ENCODE results near the gene SLC16A3. TPM values are rescaled to one million over a fixed set of nuclear protein-coding genes. Genes with fewer than 3 reads are reported as not detected.

The SLC16A3 gene
- total and polyA plus RNA-seq, 2 of the 4 experiments (the other 2 are of a cell fraction): 49.1 to 181 TPM

- TF ChIP-seq, protein P1, sequence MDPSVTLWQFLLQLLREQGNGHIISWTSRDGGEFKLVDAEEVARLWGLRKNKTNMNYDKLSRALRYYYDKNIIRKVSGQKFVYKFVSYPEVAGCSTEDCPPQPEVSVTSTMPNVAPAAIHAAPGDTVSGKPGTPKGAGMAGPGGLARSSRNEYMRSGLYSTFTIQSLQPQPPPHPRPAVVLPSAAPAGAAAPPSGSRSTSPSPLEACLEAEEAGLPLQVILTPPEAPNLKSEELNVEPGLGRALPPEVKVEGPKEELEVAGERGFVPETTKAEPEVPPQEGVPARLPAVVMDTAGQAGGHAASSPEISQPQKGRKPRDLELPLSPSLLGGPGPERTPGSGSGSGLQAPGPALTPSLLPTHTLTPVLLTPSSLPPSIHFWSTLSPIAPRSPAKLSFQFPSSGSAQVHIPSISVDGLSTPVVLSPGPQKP (IDR thresholded peaks at IDR 0.05; ENCODE audit: borderline replicate concordance, low read depth, low read length): no peak
- TF ChIP-seq MAZ (IDR thresholded peaks at IDR 0.05; ENCODE audit: borderline replicate concordance, low read depth, low read length) (no peak), MAFK (IDR thresholded peaks at IDR 0.05; ENCODE audit: low read depth, low read length) (no peak)
Observed at GRCh38 chr17:82201498-82201910, 27.3 kb upstream of the SLC16A3 start (continued).

DNA sequence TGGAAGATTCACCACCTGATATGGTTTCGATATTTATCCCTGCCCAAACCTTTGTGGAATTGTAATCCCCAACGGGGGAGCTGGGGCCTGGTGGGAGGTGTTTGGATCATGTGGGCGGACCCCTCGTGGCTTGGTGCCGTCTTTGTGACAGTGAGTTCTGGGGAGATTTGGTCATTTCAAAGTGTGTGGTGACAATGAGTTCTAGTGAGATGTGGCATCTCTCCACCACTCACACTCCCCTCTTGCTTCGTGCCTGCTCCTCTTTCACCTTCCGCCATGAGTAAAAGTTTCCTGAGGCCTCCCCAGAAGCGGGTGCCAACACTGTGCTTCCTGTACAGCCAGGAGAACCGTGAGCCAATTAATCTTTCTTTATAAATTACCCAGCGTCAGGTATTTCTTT, 25.9 kb upstream of the SLC16A3 start:
- H3K56ac ChIP-seq (ENCODE audit: extremely low read depth, insufficient read depth, low read length): no peak overlapping the region
- DNase-seq: no peak
- H3K36me3 ChIP-seq (ENCODE audit: control insufficient read depth, insufficient read depth, low read length): peaks cover 11% of the 10 kb centered on the region
- peaks cover 18% of the 10 kb centered on the region for H4K20me1 ChIP-seq (ENCODE audit: insufficient read depth, low read length)
- H4K8ac ChIP-seq (ENCODE audit: low read depth in 2 of 2, low read length in 2 of 2): no peak overlapping the region
- POLR2A ChIA-PET (ENCODE audit: unreplicated experiment): no interaction called here
- ATAC-seq (ENCODE audit: low read depth): no peak
- peaks cover 9% of the 10 kb centered on the region for H3K9me1 ChIP-seq (ENCODE audit: insufficient read depth, low read length)
- H2AFZ ChIP-seq (replicated peaks; ENCODE audit: low read length, poor library complexity): no peak overlapping the region
- H2AK9ac ChIP-seq (replicated peaks; ENCODE audit: low read depth, low read length, poor library complexity): no peak overlapping the region
- H2BK120ac ChIP-seq (ENCODE audit: low read depth, low read length): no peak overlapping the region
- peaks cover 11% of the 10 kb centered on the region for H3K4me1 ChIP-seq (ENCODE audit: control insufficient read depth, insufficient read depth, low read length)
- H2BK5ac ChIP-seq (ENCODE audit: low read depth, low read length, poor library complexity, severe bottlenecking): no peak overlapping the region
- H3K4me2 ChIP-seq (ENCODE audit: low read depth, low read length): no peak overlapping the region
- no peak for TF ChIP-seq MAZ (IDR thresholded peaks at IDR 0.05; ENCODE audit: borderline replicate concordance, low read depth, low read length)
- WGBS, 2 experiments (ENCODE audit: extremely low coverage in 2 of 2, insufficient read length in 1 of 2): no CpG with 5 or more reads among the region's 10 CpGs
- no peak overlapping the region for H2BK15ac ChIP-seq (ENCODE audit: low read depth, low read length)
- H2BK20ac ChIP-seq (ENCODE audit: low read depth, low read length): no peak overlapping the region
- no peak overlapping the region for H3K14ac ChIP-seq (replicated peaks; ENCODE audit: low read depth, low read length)
- intact Hi-C loops (cut with micrococcal nuclease): no loop called here
- BruUV-seq (replicated peaks): no TSS peak
- H3K9me3 ChIP-seq (ENCODE audit: control insufficient read depth, insufficient read depth, low read length): no peaks in the 10 kb centered on the region
- H3K4ac ChIP-seq (ENCODE audit: low read depth, low read length): no peak overlapping the region
- no peak overlapping the region for H3K9ac ChIP-seq (ENCODE audit: low read depth, low read length)
- no peak overlapping the region for H4K91ac ChIP-seq (ENCODE audit: insufficient read depth, low read depth, low read length)
- in situ Hi-C loops (cut with MboI; ENCODE audit: low sequenced_read_pairs): no loop called here
- H3K27ac ChIP-seq (ENCODE audit: insufficient read depth, low read length): no peak overlapping the region
- CTCF ChIA-PET: no interaction called here
- dilution Hi-C loops (cut with HindIII; ENCODE audit: low sequenced_read_pairs, unreplicated experiment): no loop called here
- H3K18ac ChIP-seq (ENCODE audit: low read depth, low read length): no peak overlapping the region
- peaks cover 12 to 49% of the 10 kb centered on the region in 2 experiments for H3K79me1 ChIP-seq (ENCODE audit: low read depth in 1 of 2, low read length in 2 of 2)
- no peak overlapping the region for H3K4me3 ChIP-seq (ENCODE audit: insufficient read depth, low read depth, low read length)
- no peak overlapping the region for H4K5ac ChIP-seq (ENCODE audit: low read depth, low read length)
- H3K23ac ChIP-seq (ENCODE audit: low read depth, low read length): no peak overlapping the region
- no peaks in the 10 kb centered on the region for H3K27me3 ChIP-seq (ENCODE audit: control insufficient read depth, insufficient read depth, low read length)
- H2AK5ac ChIP-seq (ENCODE audit: low read depth, low read length): no peak overlapping the region
